ENCODE measurements around the gene MYO18A.

MYO18A gene

DNA sequence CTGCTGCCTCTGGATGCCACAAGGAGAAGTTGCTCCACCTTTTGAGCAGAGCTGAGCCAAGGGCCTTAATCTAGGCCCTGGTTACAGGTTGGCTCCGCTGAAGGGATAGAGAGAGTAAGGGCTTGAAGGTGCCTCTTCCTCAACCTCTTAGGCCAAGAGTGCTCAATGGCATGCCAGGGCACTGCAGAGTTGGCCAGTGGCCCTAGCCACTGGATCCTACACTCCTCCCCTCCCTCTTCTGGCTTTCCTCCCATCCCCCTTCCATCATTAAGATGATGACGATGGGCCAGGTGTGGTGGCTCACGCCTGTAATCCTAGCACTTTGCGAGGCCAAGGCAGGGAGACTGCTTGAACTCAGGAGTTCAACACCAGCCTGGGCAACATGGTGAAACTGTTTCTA lies 50.5 kb downstream of the MYO18A start:
- H3K9me3 ChIP-seq (ENCODE audit: control insufficient read depth, insufficient read depth, low read depth, low read length): no peaks in the 10 kb centered on the region
- no peaks in the 10 kb centered on the region for H3K36me3 ChIP-seq (ENCODE audit: control insufficient read depth in 2 of 2, insufficient read depth in 1 of 2, low read length in 2 of 2)
- H3K4me3 ChIP-seq (ENCODE audit: low read depth, low read length): no peak overlapping the region
- ChIA-PET CTCF (interaction anchor here (0.6 to 7.5 kb wide), 4 partner anchors 13 to 179 kb away, joined by 3 to 67 read pairs (median 23); no protein-coding TSS in a partner anchor), POLR2A (interaction anchor here (1.5 kb wide), 1 partner anchor 11 kb away, joined by 9 read pairs; no protein-coding TSS in a partner anchor)
- peaks cover 2% of the 10 kb centered on the region; the same call in 1 of the 2 replicates for H3K4me1 ChIP-seq (ENCODE audit: control insufficient read depth, insufficient read depth, low read length)
- H3K27ac ChIP-seq (ENCODE audit: extremely low read depth, low read depth, low read length): no peak overlapping the region
- TF ChIP-seq, protein P1, sequence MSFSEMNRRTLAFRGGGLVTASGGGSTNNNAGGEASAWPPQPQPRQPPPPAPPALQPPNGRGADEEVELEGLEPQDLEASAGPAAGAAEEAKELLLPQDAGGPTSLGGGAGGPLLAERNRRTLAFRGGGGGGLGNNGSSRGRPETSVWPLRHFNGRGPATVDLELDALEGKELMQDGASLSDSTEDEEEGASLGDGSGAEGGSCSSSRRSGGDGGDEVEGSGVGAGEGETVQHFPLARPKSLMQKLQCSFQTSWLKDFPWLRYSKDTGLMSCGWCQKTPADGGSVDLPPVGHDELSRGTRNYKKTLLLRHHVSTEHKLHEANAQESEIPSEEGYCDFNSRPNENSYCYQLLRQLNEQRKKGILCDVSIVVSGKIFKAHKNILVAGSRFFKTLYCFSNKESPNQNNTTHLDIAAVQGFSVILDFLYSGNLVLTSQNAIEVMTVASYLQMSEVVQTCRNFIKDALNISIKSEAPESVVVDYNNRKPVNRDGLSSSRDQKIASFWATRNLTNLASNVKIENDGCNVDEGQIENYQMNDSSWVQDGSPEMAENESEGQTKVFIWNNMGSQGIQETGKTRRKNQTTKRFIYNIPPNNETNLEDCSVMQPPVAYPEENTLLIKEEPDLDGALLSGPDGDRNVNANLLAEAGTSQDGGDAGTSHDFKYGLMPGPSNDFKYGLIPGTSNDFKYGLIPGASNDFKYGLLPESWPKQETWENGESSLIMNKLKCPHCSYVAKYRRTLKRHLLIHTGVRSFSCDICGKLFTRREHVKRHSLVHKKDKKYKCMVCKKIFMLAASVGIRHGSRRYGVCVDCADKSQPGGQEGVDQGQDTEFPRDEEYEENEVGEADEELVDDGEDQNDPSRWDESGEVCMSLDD (tag by site-specific recombination; IDR thresholded peaks at IDR 0.05): no peak

DNA sequence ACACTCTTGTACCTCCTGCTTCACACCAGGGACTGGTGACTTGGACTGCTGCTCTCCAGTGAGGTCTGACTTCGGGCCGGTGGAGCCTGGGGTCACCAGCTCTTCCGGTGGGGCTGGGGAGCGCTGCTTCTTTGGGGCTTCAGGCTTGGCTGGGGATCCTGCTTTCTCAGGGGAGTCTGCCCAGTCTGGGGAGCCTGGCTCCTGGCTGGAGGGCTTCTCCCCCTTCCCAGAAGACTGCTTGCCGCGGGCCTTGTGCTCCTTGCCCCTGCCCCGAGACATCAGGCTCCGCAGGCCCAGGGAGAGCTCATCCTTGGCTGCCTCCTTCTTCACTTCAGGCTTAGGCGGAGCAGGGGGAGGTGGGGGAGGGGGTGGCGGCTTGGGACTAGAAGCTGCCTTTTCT lies 52.4 kb downstream of the MYO18A start:
- Histone ChIP-seq H3K27ac (ENCODE audit: extremely low read depth, low read depth, low read length) (no peak overlapping the region), H3K9me3 (ENCODE audit: control insufficient read depth, insufficient read depth, low read depth, low read length) (no peaks in the 10 kb centered on the region), H3K4me1 (ENCODE audit: control insufficient read depth, insufficient read depth, low read length) (peaks cover 2% of the 10 kb centered on the region; the same call in 1 of the 2 replicates), H3K36me3 (ENCODE audit: control insufficient read depth in 2 of 2, insufficient read depth in 1 of 2, low read length in 2 of 2) (no peaks in the 10 kb centered on the region), H3K4me3 (ENCODE audit: low read depth, low read length) (no peak overlapping the region)
- TF ChIP-seq ZNF302 (tag by site-specific recombination; IDR thresholded peaks at IDR 0.05; ENCODE audit: low read depth): no peak
- no peak for TF ChIP-seq ZNF768 (tag by site-specific recombination; IDR thresholded peaks at IDR 0.05)
- TF ChIP-seq MEIS1 (CRISPR knock-in tag; IDR thresholded peaks at IDR 0.05; ENCODE audit: borderline replicate concordance): no peak
- no peak for TF ChIP-seq ZNF366 (tag by site-specific recombination; conservative IDR thresholded peaks at IDR 0.05)
- no peak for TF ChIP-seq ZNF843 (tag by site-specific recombination; IDR thresholded peaks at IDR 0.05)
- TF ChIP-seq ZNF654 (tag by site-specific recombination; IDR thresholded peaks at IDR 0.05; ENCODE audit: low read depth): no peak
- TF ChIP-seq TRIM28 (IDR thresholded peaks at IDR 0.05; ENCODE audit: borderline replicate concordance, low read length): no peak
- TF ChIP-seq KLF1 (tag by site-specific recombination; IDR thresholded peaks at IDR 0.05): no peak
- no peak for TF ChIP-seq ZNF324 (tag by site-specific recombination; IDR thresholded peaks at IDR 0.05)
- TF ChIP-seq, protein P2, sequence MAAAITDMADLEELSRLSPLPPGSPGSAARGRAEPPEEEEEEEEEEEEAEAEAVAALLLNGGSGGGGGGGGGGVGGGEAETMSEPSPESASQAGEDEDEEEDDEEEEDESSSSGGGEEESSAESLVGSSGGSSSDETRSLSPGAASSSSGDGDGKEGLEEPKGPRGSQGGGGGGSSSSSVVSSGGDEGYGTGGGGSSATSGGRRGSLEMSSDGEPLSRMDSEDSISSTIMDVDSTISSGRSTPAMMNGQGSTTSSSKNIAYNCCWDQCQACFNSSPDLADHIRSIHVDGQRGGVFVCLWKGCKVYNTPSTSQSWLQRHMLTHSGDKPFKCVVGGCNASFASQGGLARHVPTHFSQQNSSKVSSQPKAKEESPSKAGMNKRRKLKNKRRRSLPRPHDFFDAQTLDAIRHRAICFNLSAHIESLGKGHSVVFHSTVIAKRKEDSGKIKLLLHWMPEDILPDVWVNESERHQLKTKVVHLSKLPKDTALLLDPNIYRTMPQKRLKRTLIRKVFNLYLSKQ (tag by site-specific recombination; IDR thresholded peaks at IDR 0.05; ENCODE audit: borderline replicate concordance): no peak
- no peak for TF ChIP-seq SETDB1 (IDR thresholded peaks at IDR 0.05; ENCODE audit: insufficient read length, low read length)
- no peak for TF ChIP-seq SP2 (tag by site-specific recombination; IDR thresholded peaks at IDR 0.05)
- TF ChIP-seq ZNF140 (tag by site-specific recombination; IDR thresholded peaks at IDR 0.05): no peak
- ChIA-PET CTCF (interaction anchor here (0.9 to 7.5 kb wide), 6 partner anchors 11 to 162 kb away, joined by 3 to 67 read pairs (median 6); no protein-coding TSS in a partner anchor), POLR2A (no interaction called here)

DNA sequence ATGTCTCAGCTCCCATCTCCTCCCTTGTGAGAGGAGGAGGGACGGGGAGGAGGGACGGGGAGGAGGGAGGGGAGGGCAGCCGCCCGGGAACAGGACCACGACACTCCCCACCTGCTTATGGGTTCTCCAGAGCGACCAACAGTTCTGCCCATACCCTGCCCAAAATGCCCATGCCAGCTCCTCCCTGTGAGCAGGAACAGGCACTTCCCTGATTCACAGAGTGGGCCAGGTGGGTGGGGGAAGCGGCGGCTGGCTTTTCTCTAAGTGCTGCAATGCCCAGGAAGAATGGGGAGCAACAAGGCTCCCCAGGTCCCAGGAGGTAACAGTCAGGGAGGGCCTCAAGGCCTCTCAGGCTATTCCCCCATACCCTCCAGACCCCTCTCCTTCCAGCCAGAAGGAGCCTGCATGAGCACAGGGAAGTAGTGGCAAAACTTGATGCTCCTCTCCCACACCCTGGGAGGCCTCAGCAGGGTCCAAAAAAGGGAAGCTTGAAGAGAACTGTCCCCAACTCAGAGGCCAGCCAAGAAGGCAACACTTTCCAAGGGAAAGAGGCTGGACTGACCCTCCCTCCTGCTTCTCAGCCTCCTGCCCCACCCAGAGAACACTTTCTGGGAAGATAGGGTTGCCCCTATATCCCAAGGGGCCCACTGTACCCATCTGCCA lies 53.8 kb downstream of the MYO18A start:
- POLR2A ChIA-PET: no interaction called here
- no peak overlapping the region for H3K27ac ChIP-seq (ENCODE audit: extremely low read depth, low read depth, low read length)
- H3K36me3 ChIP-seq (ENCODE audit: control insufficient read depth in 2 of 2, insufficient read depth in 1 of 2, low read length in 2 of 2): peaks cover 0 to 6% of the 10 kb centered on the region in 2 experiments; a peak in 1 of 3 replicates
- H3K4me1 ChIP-seq (ENCODE audit: control insufficient read depth, insufficient read depth, low read length): peaks cover 2% of the 10 kb centered on the region; the same call in 1 of the 2 replicates
- no peak overlapping the region for H3K4me3 ChIP-seq (ENCODE audit: low read depth, low read length)
- no peak for TF ChIP-seq PRDM1 (tag by site-specific recombination; IDR thresholded peaks at IDR 0.05)
- no peak for TF ChIP-seq ZNF544 (tag by site-specific recombination; IDR thresholded peaks at IDR 0.05)
- no peak for TF ChIP-seq ZNF2 (tag by site-specific recombination; IDR thresholded peaks at IDR 0.05)
- TF ChIP-seq, protein P3, sequence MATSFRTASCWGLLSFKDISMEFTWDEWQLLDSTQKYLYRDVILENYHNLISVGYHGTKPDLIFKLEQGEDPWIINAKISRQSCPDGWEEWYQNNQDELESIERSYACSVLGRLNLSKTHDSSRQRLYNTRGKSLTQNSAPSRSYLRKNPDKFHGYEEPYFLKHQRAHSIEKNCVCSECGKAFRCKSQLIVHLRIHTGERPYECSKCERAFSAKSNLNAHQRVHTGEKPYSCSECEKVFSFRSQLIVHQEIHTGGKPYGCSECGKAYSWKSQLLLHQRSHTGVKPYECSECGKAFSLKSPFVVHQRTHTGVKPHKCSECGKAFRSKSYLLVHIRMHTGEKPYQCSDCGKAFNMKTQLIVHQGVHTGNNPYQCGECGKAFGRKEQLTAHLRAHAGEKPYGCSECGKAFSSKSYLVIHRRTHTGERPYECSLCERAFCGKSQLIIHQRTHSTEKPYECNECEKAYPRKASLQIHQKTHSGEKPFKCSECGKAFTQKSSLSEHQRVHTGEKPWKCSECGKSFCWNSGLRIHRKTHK (tag by site-specific recombination; IDR thresholded peaks at IDR 0.05): no peak
- no peak for TF ChIP-seq KLF8 (tag by site-specific recombination; IDR thresholded peaks at IDR 0.05)
- no peak for TF ChIP-seq ZNF175 (tag by site-specific recombination; IDR thresholded peaks at IDR 0.05)
- peak; percentile 69 for TF ChIP-seq GLIS1 (tag by site-specific recombination; IDR thresholded peaks at IDR 0.05)
- no peak for TF ChIP-seq ZNF843 (tag by site-specific recombination; IDR thresholded peaks at IDR 0.05)
- no peaks in the 10 kb centered on the region for H3K9me3 ChIP-seq (ENCODE audit: control insufficient read depth, insufficient read depth, low read depth, low read length)
- CTCF ChIA-PET: interaction anchor here (3.6 to 16.5 kb wide), 4 partner anchors 10 to 162 kb away, joined by 29 to 506 read pairs (median 36); no protein-coding TSS in a partner anchor

Data from HEK293 (cell line).